H1 (cell line): ENCODE data around the gene SLC22A15. TPM values are rescaled to one million over a fixed set of nuclear protein-coding genes. Genes with fewer than 3 reads are reported as not detected.

ENCODE experiments used
- CTCF ChIA-PET: fragments of 300-600 bp; sonication (Branson Sonifier 250); formaldehyde crosslinking; loops from one replicate; lab custom pipeline; 2021; ENCODE audit not compliant: partially characterized antibody; lab: Charles Lee
- POLR2A ChIA-PET: fragments of 300-600 bp; sonication (Branson Sonifier 250); formaldehyde crosslinking; loops from one replicate; lab custom pipeline; 2021; ENCODE audit warnings: inconsistent platforms; ENCODE audit not compliant: partially characterized antibody; lab: Charles Lee
- DNase-seq, 2 experiments: peaks; one replicate each; pipeline versions ENCODE4 v3.0.0 to v3.0.0-alpha.2; 2010 to 2022; ENCODE audit warnings: low spot score in 2 of 2, low read depth in 1 of 2, mixed read lengths in 1 of 2
- FAIRE-seq: peaks from 2 replicates; lab custom pipeline; 2011; peaks lifted over from hg19 to GRCh38; lab: Jason Lieb, UNC
- H2AFZ ChIP-seq: 2 replicates; pipeline ENCODE4 v1.8.1; 2012; ENCODE audit warnings: low read length, inconsistent platforms
- H2AK5ac ChIP-seq: 2 replicates; pipeline ENCODE4 v1.6.1; 2013; ENCODE audit warnings: low read depth, low read length
- H2BK120ac ChIP-seq: replicated peaks from 2 replicates; pipeline ENCODE3; 2013; ENCODE audit warnings: low read depth, low read length, inconsistent platforms
- H2BK12ac ChIP-seq: 2 replicates; pipeline ENCODE4 v1.6.1; 2013; ENCODE audit warnings: low read depth, low read length
- H2BK15ac ChIP-seq: 2 replicates; pipeline ENCODE4 v1.6.1; 2013; ENCODE audit warnings: low read length
- H2BK20ac ChIP-seq: 2 replicates; pipeline ENCODE4 v1.6.1; 2013; ENCODE audit warnings: low read length
- H2BK5ac ChIP-seq: 2 replicates; pipeline ENCODE4 v1.6.1; 2013; ENCODE audit warnings: low read depth, low read length
- H3K14ac ChIP-seq: 2 replicates; pipeline ENCODE4 v1.6.1; 2013; ENCODE audit warnings: inconsistent platforms; ENCODE audit not compliant: insufficient read length
- H3K18ac ChIP-seq: 2 replicates; pipeline ENCODE4 v1.6.1; 2013; ENCODE audit warnings: low read length; ENCODE audit errors: extremely low read depth
- H3K23ac ChIP-seq: 2 replicates; pipeline ENCODE4 v1.6.1; 2013; ENCODE audit warnings: inconsistent platforms; ENCODE audit not compliant: insufficient read length
- H3K23me2 ChIP-seq: 2 replicates; pipeline ENCODE4 v1.6.1; 2013; ENCODE audit warnings: low read depth, low read length
- H3K27ac ChIP-seq: 2 replicates; pipeline ENCODE4 v1.6.1; 2011; ENCODE audit warnings: low read depth, low read length, inconsistent platforms
- H3K27me3 ChIP-seq, 4 experiments: replicated peaks in 1 of 4; 1 replicate in 1 of 4; 2 replicates in 3 of 4; pipeline versions ENCODE4 v1.6.1 to v1.8.1; 2011 to 2013; ENCODE audit warnings: low read length in 3 of 4, mild to moderate bottlenecking in 3 of 4, inconsistent platforms in 2 of 4, mixed read lengths in 2 of 4, moderate library complexity in 1 of 4; ENCODE audit not compliant: control insufficient read depth in 3 of 4, insufficient read depth in 3 of 4; ENCODE audit errors: extremely low read depth in 1 of 4
- H3K36me3 ChIP-seq, 4 experiments: 2 replicates each; pipeline versions ENCODE4 v1.6.1 to v1.8.1; 2011 to 2013; ENCODE audit warnings: mild to moderate bottlenecking in 4 of 4, low read length in 3 of 4, moderate library complexity in 2 of 4, control low read depth in 1 of 4, inconsistent platforms in 1 of 4; ENCODE audit not compliant: insufficient read depth in 4 of 4, control insufficient read depth in 2 of 4
- H3K4ac ChIP-seq: replicated peaks from 2 replicates; pipeline ENCODE3; 2013; ENCODE audit warnings: low read length, low read depth, mixed read lengths, inconsistent platforms; ENCODE audit not compliant: insufficient read length
- H3K4me1 ChIP-seq, 4 experiments: replicated peaks in 1 of 4; 1 replicate in 1 of 4; 2 replicates in 3 of 4; pipeline versions ENCODE4 v1.6.1 to v1.8.1; 2011 to 2013; ENCODE audit warnings: low read length in 3 of 4, inconsistent platforms in 2 of 4, mixed read lengths in 1 of 4; ENCODE audit not compliant: insufficient read depth in 4 of 4, control insufficient read depth in 3 of 4
- H3K4me2 ChIP-seq, 2 experiments: 2 replicates each; pipeline versions ENCODE4 v1.6.1 to v1.8.1; 2011 to 2013; ENCODE audit warnings: low read depth in 2 of 2, low read length in 2 of 2, control low read depth in 1 of 2, inconsistent platforms in 1 of 2, mild to moderate bottlenecking in 1 of 2; ENCODE audit not compliant: insufficient read depth in 1 of 2
- H3K4me3 ChIP-seq, 4 experiments: fragments of 200-600, 300-600 bp in 1 of 4; sonication (generic), shearing (Covaris generic), sonication (Bioruptor Twin) in 1 of 4; 2 replicates each; pipeline versions ENCODE4 v1.5.1 to v1.8.1; 2011 to 2016; ENCODE audit warnings: low read length in 4 of 4, low read depth in 3 of 4, control low read depth in 2 of 4, inconsistent platforms in 2 of 4, mild to moderate bottlenecking in 2 of 4, mixed read lengths in 1 of 4, moderate library complexity in 1 of 4; ENCODE audit not compliant: insufficient read depth in 2 of 4; ENCODE audit errors: extremely low read depth in 1 of 4
- H3K56ac ChIP-seq: replicated peaks from 2 replicates; pipeline ENCODE3; 2013; ENCODE audit warnings: low read depth, mild to moderate bottlenecking, mixed read lengths, low read length, inconsistent platforms; ENCODE audit not compliant: insufficient read length
- H3K79me1 ChIP-seq: 2 replicates; pipeline ENCODE4 v1.6.1; 2013; ENCODE audit warnings: low read depth, low read length, control low read depth
- H3K79me2 ChIP-seq, 2 experiments: 2 replicates each; pipeline versions ENCODE4 v1.6.1 to v1.8.1; 2012 to 2013; ENCODE audit warnings: low read length in 2 of 2, mild to moderate bottlenecking in 2 of 2, inconsistent platforms in 1 of 2; ENCODE audit not compliant: insufficient read depth in 2 of 2, control insufficient read depth in 1 of 2
- H3K9ac ChIP-seq, 4 experiments: replicated peaks in 1 of 4; 1 replicate in 1 of 4; 2 replicates in 3 of 4; pipeline versions ENCODE4 v1.6.1 to v1.8.1; 2011 to 2013; ENCODE audit warnings: low read depth in 3 of 4, low read length in 3 of 4, control low read depth in 2 of 4, mild to moderate bottlenecking in 2 of 4, moderate library complexity in 2 of 4, inconsistent platforms in 1 of 4; ENCODE audit errors: extremely low read depth in 1 of 4
- H3K9me3 ChIP-seq, 2 experiments: 2 replicates each; pipeline versions ENCODE4 v1.6.1 to v1.8.1; 2012 to 2013; ENCODE audit warnings: mild to moderate bottlenecking in 2 of 2, moderate library complexity in 2 of 2, control low read depth in 1 of 2, inconsistent platforms in 1 of 2, low read depth in 1 of 2, low read length in 1 of 2, mixed read lengths in 1 of 2; ENCODE audit not compliant: insufficient read depth in 2 of 2
- H4K20me1 ChIP-seq, 2 experiments: replicated peaks in 1 of 2; 2 replicates each; pipeline versions ENCODE3 to v1.8.1; 2011 to 2013; ENCODE audit warnings: inconsistent platforms in 2 of 2, low read length in 2 of 2, mild to moderate bottlenecking in 1 of 2; ENCODE audit not compliant: insufficient read depth in 2 of 2, control insufficient read depth in 1 of 2
- H4K5ac ChIP-seq: 2 replicates; pipeline ENCODE4 v1.6.1; 2013; ENCODE audit warnings: low read length, low read depth, mixed read lengths, inconsistent platforms; ENCODE audit not compliant: insufficient read length
- H4K8ac ChIP-seq: 2 replicates; pipeline ENCODE4 v1.8.0; 2013; ENCODE audit warnings: mild to moderate bottlenecking, moderate library complexity, low read length, inconsistent platforms; ENCODE audit not compliant: insufficient read depth; ENCODE audit errors: extremely low read depth
- H4K91ac ChIP-seq: replicated peaks from 2 replicates; pipeline ENCODE3; 2013; ENCODE audit warnings: low read length, mixed read lengths, inconsistent platforms; ENCODE audit not compliant: insufficient read length
- ASH2L ChIP-seq: fragments of 200-600, 300-600 bp; sonication (generic); IDR thresholded peaks from one replicate; pipeline ENCODE4 v1.7.1; 2017; ENCODE audit warnings: low read length
- ATF2 ChIP-seq: IDR thresholded peaks from 2 replicates; pipeline ENCODE4 v1.6.1; 2012; ENCODE audit warnings: low read length, inconsistent platforms
- CHD1 ChIP-seq: IDR thresholded peaks from 2 replicates; pipeline ENCODE4 v1.6.1; 2012; ENCODE audit warnings: low read depth, low read length, improper control_type of control experiment
- CTBP2 ChIP-seq: IDR thresholded peaks from 2 replicates; pipeline ENCODE4 v1.7.0; 2011; ENCODE audit warnings: borderline replicate concordance, mild to moderate bottlenecking, moderate library complexity, mixed read lengths, low read length; ENCODE audit not compliant: insufficient read depth, insufficient read length
- FOSL1 ChIP-seq: IDR thresholded peaks from 2 replicates; pipeline ENCODE4 v1.6.1; 2011; ENCODE audit warnings: mild to moderate bottlenecking, low read depth, low read length, moderate library complexity; ENCODE audit not compliant: insufficient read depth
- JUND ChIP-seq: IDR thresholded peaks from 2 replicates; pipeline ENCODE4 v1.6.1; 2011; ENCODE audit warnings: mild to moderate bottlenecking, improper control_type of control experiment, low read length
- MAX ChIP-seq: IDR thresholded peaks from 2 replicates; pipeline ENCODE4 v1.6.1; 2012; ENCODE audit warnings: inconsistent platforms
- POLR2A ChIP-seq, 2 experiments: IDR thresholded peaks; 1 replicate in 1 of 2; 2 replicates in 1 of 2; pipeline ENCODE4 v1.6.1; 2011; ENCODE audit warnings: low read depth in 2 of 2, low read length in 2 of 2, mild to moderate bottlenecking in 2 of 2; ENCODE audit errors: control extremely low read depth in 1 of 2
- SAP30 ChIP-seq: fragments of 300-600 bp; sonication (generic); IDR thresholded peaks from 2 replicates; pipeline ENCODE4 v1.7.1; 2012; ENCODE audit warnings: low read length, moderate library complexity, mild to moderate bottlenecking, inconsistent platforms; ENCODE audit not compliant: insufficient read depth, insufficient replicate concordance
- SIRT6 ChIP-seq: IDR thresholded peaks from one replicate; pipeline ENCODE4 v1.7.1; 2012; ENCODE audit warnings: low read length, inconsistent platforms
- SIX5 ChIP-seq: IDR thresholded peaks from 2 replicates; pipeline ENCODE4 v1.6.1; 2011; ENCODE audit warnings: mild to moderate bottlenecking, low read depth, low read length
- WGBS, 2 experiments: shearing (Covaris generic) in 1 of 2; methylation state at CpG; one replicate each; pipeline versions ENCODE4 v1.1.6 to v1.1.7; 2013 to 2015; ENCODE audit warnings: low lambda C conversion rate in 2 of 2, mixed read lengths in 2 of 2, inconsistent platforms in 1 of 2, low coverage in 1 of 2, missing lambda C conversion rate in 1 of 2; ENCODE audit not compliant: insufficient replicate concordance in 2 of 2, insufficient coverage in 1 of 2, insufficient read length in 1 of 2; ENCODE audit errors: extremely low coverage in 1 of 2, missing lambda C conversion rate in 1 of 2; 5-methylcytosine and 5-hydroxymethylcytosine counted together
- polyA plus RNA-seq, 7 experiments: library from polyadenylated mRNA; depleted of rRNA in 3 of 7; stranded (reverse) in 5 of 7; unstranded in 2 of 7; fragments of >200 nt in 5 of 7; fragments of 200-250 nt in 2 of 7; gene quantifications; 1 replicate in 5 of 7; 2 replicates in 1 of 7; 4 replicates in 1 of 7; pipeline versions ENCODE4 v1.2.1 to v1.2.3, GENCODE V29; 2011 to 2013; ENCODE audit warnings: missing spikeins in 2 of 7, mixed read lengths in 2 of 7
- total RNA-seq: library from RNA; stranded (reverse); fragmentation: NEBNext Ultra II Directional; extraction: Animal tissue kit (Norgen Biotek cat#: 25700); gene quantifications from 2 replicates; pipeline ENCODE4 v1.2.1, GENCODE V29; 2021
- TF ChIP-seq, protein P1 (sequence below): IDR thresholded peaks from 2 replicates; pipeline ENCODE4 v1.6.1; 2011; ENCODE audit warnings: low read depth, mild to moderate bottlenecking, low read length; ENCODE audit not compliant: insufficient read depth

The SLC22A15 gene
- total and polyA plus RNA-seq, 2 of the 8 experiments (the other 6 are each of a cell fraction or from before 2014, with no cell fraction given) = 3.2 to 3.3 TPM

DNA sequence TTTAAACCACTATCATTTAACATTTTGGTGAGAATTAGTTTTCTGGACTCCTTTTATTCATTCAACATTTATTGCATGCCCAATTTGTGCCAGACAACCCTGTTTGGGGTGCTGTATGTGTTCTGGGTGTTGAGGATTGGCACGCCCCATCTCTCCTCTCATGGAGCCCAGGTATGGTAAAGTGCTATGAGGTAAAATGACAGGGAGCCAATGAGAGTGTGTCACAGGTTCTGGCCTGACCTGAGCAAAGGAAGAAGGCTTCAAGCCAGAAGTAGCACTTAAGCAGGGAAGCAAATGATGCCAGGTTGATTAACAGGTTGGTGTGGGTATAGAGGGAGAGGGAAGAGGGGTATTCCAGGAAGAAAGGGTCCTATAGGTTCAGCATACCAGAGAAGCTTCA lies 21.1 kb upstream of the SLC22A15 start:
- Histone ChIP-seq H2AK5ac (no peak overlapping the region), H2BK5ac (no peak overlapping the region), H4K91ac (no peak overlapping the region), H3K36me3 (no peaks in the 10 kb centered on the region), H4K20me1 (no peaks in the 10 kb centered on the region), H2BK20ac (peak overlapping the region; percentile 56; the same call in 1 of the 2 replicates), H3K4me2 (0 out of 4 replicates have a peak overlapping the region, but pooled peaks of 1 of the 2 experiments have one; percentile 44), H3K4ac (no peak overlapping the region), H3K9me3 (no peaks in the 10 kb centered on the region), H3K4me3 (no peak overlapping the region), H4K8ac (no peak overlapping the region), H2AFZ (no peak overlapping the region), H3K23ac (no peak overlapping the region), H3K4me1 (peaks cover 2 to 10% (median 8%) of the 10 kb centered on the region in 4 experiments; a peak in 6 of 7 replicates), H3K79me1 (no peaks in the 10 kb centered on the region), H4K5ac (no peak overlapping the region), H3K27ac (no peak overlapping the region), H3K23me2 (no peaks in the 10 kb centered on the region; the same call in 1 of the 2 replicates), H3K14ac (no peak overlapping the region), H3K79me2 (no peaks in the 10 kb centered on the region), H3K56ac (no peak overlapping the region), H2BK120ac (no peak overlapping the region), H3K9ac (no peak overlapping the region), H3K18ac (no peak overlapping the region), H3K27me3 (no peaks in the 10 kb centered on the region), H2BK12ac (no peak overlapping the region), H2BK15ac (no peak overlapping the region; the same call in 1 of the 2 replicates)
- POLR2A ChIA-PET = no interaction called here
- DNase-seq (no peak), FAIRE-seq (no peak)
- 100% methylated on average over 1 of the region's 1 CpG; no CpG with 5 or more reads in 1 of the 2 experiments for WGBS, 2 experiments
- CTCF ChIA-PET = no interaction called here
- no peak for TF ChIP-seq CTBP2
- TF ChIP-seq FOSL1 = no peak
- no peak for TF ChIP-seq JUND
- no peak for TF ChIP-seq CHD1
- TF ChIP-seq ATF2 = no peak
- no peak for TF ChIP-seq SIRT6
- TF ChIP-seq SIX5 = no peak
- no peak for TF ChIP-seq ASH2L
- no peak for TF ChIP-seq MAX
- TF ChIP-seq POLR2A (IDR thresholded peaks at IDR 0.05; ENCODE audit: control extremely low read depth in 1 of 2, low read depth in 2 of 2, low read length in 2 of 2) = no peak
- TF ChIP-seq SAP30 = no peak
- TF ChIP-seq, protein P1, sequence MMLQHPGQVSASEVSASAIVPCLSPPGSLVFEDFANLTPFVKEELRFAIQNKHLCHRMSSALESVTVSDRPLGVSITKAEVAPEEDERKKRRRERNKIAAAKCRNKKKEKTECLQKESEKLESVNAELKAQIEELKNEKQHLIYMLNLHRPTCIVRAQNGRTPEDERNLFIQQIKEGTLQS = no peak
